Stimulated activated naive CD4-positive, alpha-beta T cell treated with Interleukin-2 at 50 U/mL for 16 hours (primary cell): Measurements from ENCODE around the gene METTL3.
"Not testable (repeated sequence)": the region's sequence is repeated elsewhere in the genome, so short reads cannot be mapped to it uniquely, and the experiment has no call there.

Experiments used
- DNase-seq: peaks from one replicate; lab custom pipeline; 2025; lab: John Stamatoyannopoulos, UW

The METTL3 gene

GRCh38 chr14:21510735-21511657 lies at the start of gene METTL3:
METTL3 (minus strand) TSS chr14:21511340; CDS start chr14:21511223, 117 bp downstream.
- peak; percentile 95 for DNase-seq

- no peak for DNase-seq
These were observed 47.6 kb upstream of the METTL3 start for GRCh38 chr14:21558703-21559170.

- peak; percentile 63 for DNase-seq
These were observed 46.2 kb upstream of the METTL3 start for GRCh38 chr14:21557084-21557901.

- DNase-seq = no peak
These were observed 45.4 kb upstream of the METTL3 start for GRCh38 chr14:21556378-21557083.

GRCh38 chr14:21553266-21553665 lies 42.1 kb upstream of the METTL3 start:
- DNase-seq = no peak

- not testable (repeated sequence) for DNase-seq
These were observed 33.4 kb upstream of the METTL3 start for GRCh38 chr14:21544588-21544987.

- no peak for DNase-seq
These were observed 32.8 kb upstream of the METTL3 start for GRCh38 chr14:21543963-21544362.

GRCh38 chr14:21543521-21543960 lies 32.4 kb upstream of the METTL3 start:
- DNase-seq = no peak

GRCh38 chr14:21541413-21542074 lies 30.4 kb upstream of the METTL3 start:
- DNase-seq = no peak

GRCh38 chr14:21539189-21539940 lies 28.2 kb upstream of the METTL3 start:
- no peak for DNase-seq

- no peak for DNase-seq
These were observed 25.9 kb upstream of the METTL3 start for GRCh38 chr14:21537090-21537424.

- no peak for DNase-seq
These were observed 25.4 kb upstream of the METTL3 start for GRCh38 chr14:21536418-21537089.

- DNase-seq = no peak
These were observed 24.6 kb upstream of the METTL3 start for GRCh38 chr14:21535545-21536417.

GRCh38 chr14:21534576-21534975 lies 23.4 kb upstream of the METTL3 start:
- no peak for DNase-seq

- DNase-seq = no peak
These were observed 22.2 kb upstream of the METTL3 start for GRCh38 chr14:21533294-21533693.

- no peak for DNase-seq
These were observed 18.4 kb upstream of the METTL3 start for GRCh38 chr14:21529515-21529914.

- no peak for DNase-seq
These were observed 17.5 kb upstream of the METTL3 start for GRCh38 chr14:21528381-21529348.

GRCh38 chr14:21527318-21527679 lies 16.2 kb upstream of the METTL3 start:
- no peak for DNase-seq
